NOMO-1 (cell line): ENCODE results near the gene SUPV3L1.
"Not testable (repeated sequence)": the region's sequence is repeated elsewhere in the genome, so short reads cannot be mapped to it uniquely, and the experiment has no call there.

ENCODE experiments used
- DNase-seq, 2 experiments: peaks; one replicate each; lab custom pipeline; 2025; ENCODE audit not compliant: unreplicated experiment in 2 of 2; lab: John Stamatoyannopoulos, UW

The SUPV3L1 gene

GRCh38 chr10:69228151-69228550, 48.1 kb downstream of the SUPV3L1 start:
- no peak for DNase-seq

GRCh38 chr10:69229616-69229916, 49.5 kb downstream of the SUPV3L1 start:
- no peak for DNase-seq

- no peak for DNase-seq
Measured at GRCh38 chr10:69230128-69230527, 50.1 kb downstream of the SUPV3L1 start.

- DNase-seq, result no peak
Measured at GRCh38 chr10:69232252-69232651, 52.2 kb downstream of the SUPV3L1 start.

GRCh38 chr10:69232736-69233480, 52.9 kb downstream of the SUPV3L1 start:
- DNase-seq, result no peak

- no peak for DNase-seq
Measured at GRCh38 chr10:69234447-69234846, 54.4 kb downstream of the SUPV3L1 start.

- peak; percentile 60 to 67 for DNase-seq
Measured at GRCh38 chr10:69237528-69238159, 57.6 kb downstream of the SUPV3L1 start.

GRCh38 chr10:69239136-69239535, 59.1 kb downstream of the SUPV3L1 start:
- DNase-seq, result no peak

GRCh38 chr10:69239816-69240434, 59.9 kb downstream of the SUPV3L1 start:
- no peak for DNase-seq

GRCh38 chr10:69240455-69240854, 60.4 kb downstream of the SUPV3L1 start:
- DNase-seq, result no peak

- no peak for DNase-seq
Measured at GRCh38 chr10:69241575-69241974, 61.5 kb downstream of the SUPV3L1 start.

- DNase-seq, result no peak
Measured at GRCh38 chr10:69242040-69242851, 62.2 kb downstream of the SUPV3L1 start.

- DNase-seq, result no peak
Measured at GRCh38 chr10:69242852-69243212, 62.8 kb downstream of the SUPV3L1 start.

GRCh38 chr10:69243817-69244216, 63.8 kb downstream of the SUPV3L1 start:
- no peak for DNase-seq

GRCh38 chr10:69246036-69246435, 66.0 kb downstream of the SUPV3L1 start:
- DNase-seq, result no peak

- DNase-seq, result no peak
Measured at GRCh38 chr10:69246581-69247312, 66.7 kb downstream of the SUPV3L1 start.

- DNase-seq, result no peak
Measured at GRCh38 chr10:69247313-69247710, 67.3 kb downstream of the SUPV3L1 start.

- no peak for DNase-seq
Measured at GRCh38 chr10:69248117-69248730, 68.2 kb downstream of the SUPV3L1 start.

- DNase-seq, result no peak
Measured at GRCh38 chr10:69250041-69250440, 70.0 kb downstream of the SUPV3L1 start.

GRCh38 chr10:69251417-69251816, 71.4 kb downstream of the SUPV3L1 start:
- not testable (repeated sequence) for DNase-seq
